Lower leg skin (tissue), 4 donors: ENCODE data around the gene SLC48A1. TPM values are rescaled to one million over a fixed set of nuclear protein-coding genes. Genes with fewer than 3 reads are reported as not detected.
"Not testable (repeated sequence)": the region's sequence is repeated elsewhere in the genome, so short reads cannot be mapped to it uniquely, and the experiment has no call there.

Source experiments
- DNase-seq, 2 donors: peaks; one replicate each; pipeline ENCODE4 v3.0.0-alpha.2; 2019; ENCODE audit warnings: low spot score in 2 of 2
- H3K4me3 ChIP-seq: fragments of 200-600 bp; sonication (generic); 2 replicates; pipeline ENCODE4 v1.5.1; 2017; ENCODE audit warnings: mild to moderate bottlenecking, low read depth; ENCODE audit not compliant: poor library complexity, severe bottlenecking
- POLR2A ChIP-seq, 2 donors: fragments of 450-650 bp; IDR thresholded peaks; one replicate each; pipeline ENCODE4 v1.6.1; 2016 to 2017; ENCODE audit warnings: antibody characterized with exemption in 2 of 2, mild to moderate bottlenecking in 1 of 2, moderate library complexity in 1 of 2
- WGBS, 2 donors: methylation state at CpG; one replicate each; pipeline ENCODE4 v1.1.5; 2018; 5-methylcytosine and 5-hydroxymethylcytosine counted together
- intact Hi-C: fragments of 100-400 bp; cut with DNase I; formaldehyde crosslinking; loops from one replicate; pipeline ENCODE4 v1.15.0; 2023; ENCODE audit warnings: low total_unique reads
- total RNA-seq, 4 donors: library from RNA; depleted of rRNA; stranded (reverse); fragments of >200 nt; gene quantifications; one replicate each; pipeline ENCODE4 v1.1.0, GENCODE V29; 2016
- TF ChIP-seq, protein P1 (sequence below), 3 donors: fragments of 450-650 bp; IDR thresholded peaks; one replicate each; pipeline ENCODE4 v1.5.1; 2016; ENCODE audit warnings: antibody characterized with exemption in 3 of 3, mild to moderate bottlenecking in 3 of 3, moderate library complexity in 2 of 3

SLC48A1 gene
- total RNA-seq, 4 donors from 2014 or later, result 28.2 to 51.7 (median 48.6) TPM

- peak overlapping the region; percentile 6 for H3K4me3 ChIP-seq
- intact Hi-C loops, result no loop called here
- TF ChIP-seq POLR2A (IDR thresholded peaks at IDR 0.05), result no peak
- TF ChIP-seq, protein P1, sequence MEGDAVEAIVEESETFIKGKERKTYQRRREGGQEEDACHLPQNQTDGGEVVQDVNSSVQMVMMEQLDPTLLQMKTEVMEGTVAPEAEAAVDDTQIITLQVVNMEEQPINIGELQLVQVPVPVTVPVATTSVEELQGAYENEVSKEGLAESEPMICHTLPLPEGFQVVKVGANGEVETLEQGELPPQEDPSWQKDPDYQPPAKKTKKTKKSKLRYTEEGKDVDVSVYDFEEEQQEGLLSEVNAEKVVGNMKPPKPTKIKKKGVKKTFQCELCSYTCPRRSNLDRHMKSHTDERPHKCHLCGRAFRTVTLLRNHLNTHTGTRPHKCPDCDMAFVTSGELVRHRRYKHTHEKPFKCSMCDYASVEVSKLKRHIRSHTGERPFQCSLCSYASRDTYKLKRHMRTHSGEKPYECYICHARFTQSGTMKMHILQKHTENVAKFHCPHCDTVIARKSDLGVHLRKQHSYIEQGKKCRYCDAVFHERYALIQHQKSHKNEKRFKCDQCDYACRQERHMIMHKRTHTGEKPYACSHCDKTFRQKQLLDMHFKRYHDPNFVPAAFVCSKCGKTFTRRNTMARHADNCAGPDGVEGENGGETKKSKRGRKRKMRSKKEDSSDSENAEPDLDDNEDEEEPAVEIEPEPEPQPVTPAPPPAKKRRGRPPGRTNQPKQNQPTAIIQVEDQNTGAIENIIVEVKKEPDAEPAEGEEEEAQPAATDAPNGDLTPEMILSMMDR (IDR thresholded peaks at IDR 0.05), result no peak
- WGBS, 2 donors, result 21 to 36% methylated on average over 9 of the region's 9 CpGs
- no peak for DNase-seq
Measured at GRCh38 chr12:47813511-47814196, 40.6 kb downstream of the SLC48A1 start.

- no peak overlapping the region for H3K4me3 ChIP-seq
- intact Hi-C loops, result no loop called here
- DNase-seq, result no peak
- no peak for TF ChIP-seq POLR2A (IDR thresholded peaks at IDR 0.05)
- TF ChIP-seq, protein P1 (IDR thresholded peaks at IDR 0.05), result no peak
- WGBS, 2 donors, result 61 to 75% methylated on average over 3 of the region's 3 CpGs
Measured at GRCh38 chr12:47814539-47815170, 41.6 kb downstream of the SLC48A1 start.

- DNase-seq, intact Hi-C loops, H3K4me3 ChIP-seq: not testable (repeated sequence)
- 76 to 80% methylated on average over 5 of the region's 5 CpGs for WGBS, 2 donors
Measured at GRCh38 chr12:47815447-47815846, 42.4 kb downstream of the SLC48A1 start.

- intact Hi-C loops, result no loop called here
- WGBS, 2 donors, result 43 to 46% methylated on average over 12 of the region's 12 CpGs
- H3K4me3 ChIP-seq, result no peak overlapping the region
- TF ChIP-seq, protein P1 (IDR thresholded peaks at IDR 0.05), result no peak
- no peak for TF ChIP-seq POLR2A (IDR thresholded peaks at IDR 0.05)
- DNase-seq, result no peak
Measured at GRCh38 chr12:47816403-47817271, 43.6 kb downstream of the SLC48A1 start.

DNA sequence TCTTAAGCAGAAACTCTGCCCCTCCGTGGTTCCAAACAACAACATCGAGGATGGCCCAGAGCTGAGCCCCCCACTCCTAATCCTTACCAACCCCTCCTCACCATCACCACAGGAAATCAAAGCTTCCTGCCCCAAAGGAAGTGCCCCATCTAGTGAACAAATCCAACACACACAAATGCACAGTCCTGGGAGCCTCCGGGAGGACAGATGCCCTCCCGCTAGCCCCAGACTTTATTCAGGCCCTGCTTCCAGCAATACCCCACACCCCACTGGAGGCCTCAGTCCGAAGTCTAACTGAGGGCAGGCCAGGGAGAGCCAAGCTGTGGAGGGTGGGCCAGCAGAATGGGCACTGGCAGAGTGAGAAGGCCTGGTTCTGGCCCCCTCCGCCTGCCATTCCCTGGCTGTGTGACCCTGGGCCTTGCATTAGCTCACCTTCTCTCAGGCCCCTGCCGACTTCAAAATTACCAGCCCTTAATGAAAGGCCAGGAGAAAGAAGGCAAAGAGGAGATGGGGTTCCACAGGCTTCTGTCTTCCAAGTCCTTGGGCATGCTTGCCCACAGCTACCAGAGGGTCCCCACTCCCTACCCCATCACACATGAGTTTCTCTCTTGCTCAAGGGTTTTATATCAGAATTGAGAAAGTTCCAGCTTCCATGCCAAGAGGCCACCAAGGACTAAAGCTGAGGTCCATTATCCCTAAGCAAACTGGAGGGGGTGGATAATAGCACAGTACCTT lies 44.4 kb downstream of the SLC48A1 start:
- no peak for TF ChIP-seq POLR2A (IDR thresholded peaks at IDR 0.05)
- TF ChIP-seq, protein P1 (IDR thresholded peaks at IDR 0.05), result no peak
- H3K4me3 ChIP-seq, result peak overlapping the region; percentile 11
- intact Hi-C loops, result no loop called here
- WGBS, 2 donors, result 26 to 32% methylated on average over 7 of the region's 7 CpGs
- DNase-seq, result peak in 1 of 2 donors; percentile 85
